ENCODE results near the gene TMEM109.

Gene TMEM109

DNA sequence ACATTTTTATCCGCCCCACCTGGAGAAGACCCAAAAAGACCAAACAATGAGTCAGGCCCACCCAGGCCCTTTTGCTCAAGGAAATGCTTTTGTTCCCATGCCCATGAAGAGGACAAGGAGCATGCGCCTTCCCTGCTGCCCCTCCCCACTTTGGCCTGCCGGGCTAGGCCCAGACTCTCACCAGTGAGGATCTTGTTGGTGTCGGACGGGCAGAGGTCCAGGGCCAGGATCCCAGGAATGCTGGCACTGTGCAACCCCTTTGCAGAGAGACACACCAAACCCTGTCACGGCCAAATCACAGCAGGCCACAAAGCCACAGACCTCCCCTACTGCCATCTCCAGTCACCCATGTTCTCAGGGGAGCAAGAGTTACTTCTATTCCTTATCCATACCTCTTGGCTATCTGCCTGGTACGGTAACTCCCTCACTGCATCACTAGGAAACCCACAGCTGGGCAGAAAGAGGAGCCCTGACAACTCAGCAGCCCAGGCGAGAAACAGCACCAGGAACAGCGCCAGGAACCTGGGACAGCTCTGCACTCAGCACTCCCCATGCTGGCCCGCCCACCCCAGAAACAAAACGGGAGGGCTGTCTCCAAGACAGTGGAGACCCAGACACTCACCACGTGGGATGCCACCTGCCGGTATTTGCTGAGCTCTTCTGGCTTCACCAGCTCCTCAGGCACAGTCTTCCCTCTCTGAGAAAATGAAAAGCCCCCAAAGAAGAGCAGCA lies 13.1 kb upstream of the TMEM109 start:
- H3K79me2 ChIP-seq (ENCODE audit: control insufficient read depth, insufficient read depth, low read length, poor library complexity): peaks cover 3% of the 10 kb centered on the region
- no peak overlapping the region for H3K4ac ChIP-seq (ENCODE audit: low read depth, low read length)
- no peak overlapping the region for H3K23ac ChIP-seq (ENCODE audit: low read length)
- no peaks in the 10 kb centered on the region for H3K9me3 ChIP-seq (ENCODE audit: insufficient read depth, low read depth, low read length)
- no peak overlapping the region for H4K91ac ChIP-seq (ENCODE audit: low read depth, low read length)
- no peak overlapping the region for H2BK5ac ChIP-seq (ENCODE audit: low read depth, low read length, poor library complexity)
- H3K4me3 ChIP-seq (ENCODE audit: low read depth, low read length): no peak overlapping the region
- WGBS (ENCODE audit: extremely low coverage, insufficient coverage, insufficient read length): no CpG with 5 or more reads among the region's 13 CpGs
- no peak overlapping the region for H2AFZ ChIP-seq (ENCODE audit: insufficient read depth, low read length, poor library complexity)
- peaks cover 2 to 4% of the 10 kb centered on the region in 2 experiments for H3K4me1 ChIP-seq (ENCODE audit: control insufficient read depth in 1 of 2, insufficient read depth in 2 of 2, low read length in 2 of 2)
- no peak overlapping the region for H3K14ac ChIP-seq (ENCODE audit: low read length)
- no peak overlapping the region for H2AK5ac ChIP-seq (ENCODE audit: low read length)
- no peak overlapping the region for H4K12ac ChIP-seq (ENCODE audit: low read depth, low read length)
- H3K27me3 ChIP-seq (ENCODE audit: insufficient read depth, low read length): no peaks in the 10 kb centered on the region
- H2BK120ac ChIP-seq (ENCODE audit: insufficient read depth, low read length, poor library complexity): no peak overlapping the region
- no peak overlapping the region for H2BK12ac ChIP-seq (ENCODE audit: low read length)
- no peak overlapping the region for H3K9ac ChIP-seq (ENCODE audit: low read length)
- no peak overlapping the region for H3K27ac ChIP-seq (ENCODE audit: low read depth, low read length)
- H3K4me2 ChIP-seq (ENCODE audit: low read length): no peak overlapping the region
- peaks cover 49 to 60% of the 10 kb centered on the region in 2 experiments for H3K36me3 ChIP-seq (ENCODE audit: control insufficient read depth in 1 of 2, insufficient read depth in 2 of 2, low read length in 2 of 2)
- no peak overlapping the region for H3K18ac ChIP-seq (ENCODE audit: low read length)
- DNase-seq: no peak
- H3K79me1 ChIP-seq (ENCODE audit: low read length): no peaks in the 10 kb centered on the region
- H4K8ac ChIP-seq (ENCODE audit: low read depth, low read length): no peak overlapping the region

DNA sequence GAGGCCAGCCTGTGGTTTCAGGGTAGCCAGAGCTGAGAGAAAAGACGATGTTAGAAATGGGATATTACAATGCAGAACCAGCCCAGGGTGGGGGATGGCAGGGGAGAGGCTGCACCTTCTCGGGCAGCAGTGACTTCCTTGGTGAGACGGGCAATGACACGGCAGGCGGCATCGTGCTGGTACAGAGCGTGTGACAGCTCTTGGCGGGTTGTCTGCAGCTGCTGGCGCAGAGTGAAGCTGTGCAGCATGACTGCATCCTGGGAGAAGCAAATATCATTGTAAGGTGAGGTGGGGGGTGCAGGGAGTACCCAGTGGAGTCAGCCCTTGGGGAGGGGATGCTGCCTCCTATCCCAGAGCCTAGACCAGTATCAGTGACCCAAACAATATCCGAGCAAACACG lies 11.3 kb upstream of the TMEM109 start:
- no peak overlapping the region for H3K9ac ChIP-seq (ENCODE audit: low read length)
- no peak overlapping the region for H2BK12ac ChIP-seq (ENCODE audit: low read length)
- H3K79me2 ChIP-seq (ENCODE audit: control insufficient read depth, insufficient read depth, low read length, poor library complexity): peaks cover 8% of the 10 kb centered on the region
- H2BK5ac ChIP-seq (ENCODE audit: low read depth, low read length, poor library complexity): no peak overlapping the region
- no peak overlapping the region for H2BK120ac ChIP-seq (ENCODE audit: insufficient read depth, low read length, poor library complexity)
- peaks cover 43 to 51% of the 10 kb centered on the region in 2 experiments for H3K36me3 ChIP-seq (ENCODE audit: control insufficient read depth in 1 of 2, insufficient read depth in 2 of 2, low read length in 2 of 2)
- WGBS (ENCODE audit: extremely low coverage, insufficient coverage, insufficient read length): no CpG with 5 or more reads among the region's 11 CpGs
- H3K4ac ChIP-seq (ENCODE audit: low read depth, low read length): no peak overlapping the region
- H3K4me2 ChIP-seq (ENCODE audit: low read length): no peak overlapping the region
- no peak for DNase-seq
- peaks cover 4% of the 10 kb centered on the region for H3K79me1 ChIP-seq (ENCODE audit: low read length)
- H3K18ac ChIP-seq (ENCODE audit: low read length): no peak overlapping the region
- H3K23ac ChIP-seq (ENCODE audit: low read length): no peak overlapping the region
- no peak overlapping the region for H2AFZ ChIP-seq (ENCODE audit: insufficient read depth, low read length, poor library complexity)
- H3K27ac ChIP-seq (ENCODE audit: low read depth, low read length): no peak overlapping the region
- H3K4me1 ChIP-seq (ENCODE audit: control insufficient read depth in 1 of 2, insufficient read depth in 2 of 2, low read length in 2 of 2): peaks cover 2 to 4% of the 10 kb centered on the region in 2 experiments
- H2AK5ac ChIP-seq (ENCODE audit: low read length): no peak overlapping the region
- no peaks in the 10 kb centered on the region for H3K9me3 ChIP-seq (ENCODE audit: insufficient read depth, low read depth, low read length)
- no peak overlapping the region for H3K4me3 ChIP-seq (ENCODE audit: low read depth, low read length)
- H3K14ac ChIP-seq (ENCODE audit: low read length): no peak overlapping the region
- H4K91ac ChIP-seq (ENCODE audit: low read depth, low read length): no peak overlapping the region
- no peak overlapping the region for H4K12ac ChIP-seq (ENCODE audit: low read depth, low read length)
- H3K27me3 ChIP-seq (ENCODE audit: insufficient read depth, low read length): no peaks in the 10 kb centered on the region
- no peak overlapping the region for H4K8ac ChIP-seq (ENCODE audit: low read depth, low read length)

DNA sequence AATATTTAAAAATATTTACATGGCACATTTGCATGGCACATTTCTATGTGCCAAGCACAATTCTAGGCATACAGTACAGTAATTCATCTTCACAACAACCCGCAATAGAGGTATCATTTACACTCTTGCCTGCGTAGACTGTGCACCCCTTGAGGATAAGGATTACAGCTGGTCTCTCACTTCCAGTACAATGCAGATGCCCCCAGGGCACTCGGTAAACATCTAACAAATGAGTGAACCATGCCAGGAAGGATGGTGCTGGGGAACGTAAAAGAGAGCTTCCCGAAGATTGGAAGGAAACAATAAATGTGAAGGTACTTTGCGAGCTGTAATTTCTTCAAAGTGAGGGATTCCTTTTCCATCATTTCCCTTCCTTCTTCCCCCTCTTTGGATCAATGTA lies 8.9 kb upstream of the TMEM109 start:
- Histone ChIP-seq H3K79me2 (ENCODE audit: control insufficient read depth, insufficient read depth, low read length, poor library complexity) (peaks cover 8% of the 10 kb centered on the region), H3K18ac (ENCODE audit: low read length) (no peak overlapping the region), H3K9ac (ENCODE audit: low read length) (no peak overlapping the region), H3K27me3 (ENCODE audit: insufficient read depth, low read length) (no peaks in the 10 kb centered on the region), H3K4me1 (ENCODE audit: control insufficient read depth in 1 of 2, insufficient read depth in 2 of 2, low read length in 2 of 2) (peaks cover 2 to 4% of the 10 kb centered on the region in 2 experiments), H2BK5ac (ENCODE audit: low read depth, low read length, poor library complexity) (no peak overlapping the region), H4K8ac (ENCODE audit: low read depth, low read length) (no peak overlapping the region), H2BK12ac (ENCODE audit: low read length) (no peak overlapping the region), H2AK5ac (ENCODE audit: low read length) (no peak overlapping the region), H3K14ac (ENCODE audit: low read length) (no peak overlapping the region), H4K91ac (ENCODE audit: low read depth, low read length) (no peak overlapping the region), H2AFZ (ENCODE audit: insufficient read depth, low read length, poor library complexity) (no peak overlapping the region), H3K4me3 (ENCODE audit: low read depth, low read length) (no peak overlapping the region), H3K36me3 (ENCODE audit: control insufficient read depth in 1 of 2, insufficient read depth in 2 of 2, low read length in 2 of 2) (peaks cover 28 to 35% of the 10 kb centered on the region in 2 experiments), H3K9me3 (ENCODE audit: insufficient read depth, low read depth, low read length) (no peaks in the 10 kb centered on the region), H3K79me1 (ENCODE audit: low read length) (peaks cover 4% of the 10 kb centered on the region), H2BK120ac (ENCODE audit: insufficient read depth, low read length, poor library complexity) (no peak overlapping the region), H3K27ac (ENCODE audit: low read depth, low read length) (no peak overlapping the region), H3K4me2 (ENCODE audit: low read length) (peak overlapping the region; percentile 87), H3K23ac (ENCODE audit: low read length) (no peak overlapping the region), H3K4ac (ENCODE audit: low read depth, low read length) (peak overlapping the region; percentile 68), H4K12ac (ENCODE audit: low read depth, low read length) (no peak overlapping the region)
- peak in 1 of 2 donors; percentile 18 for DNase-seq
- no CpG with 5 or more reads among the region's 6 CpGs for WGBS (ENCODE audit: extremely low coverage, insufficient coverage, insufficient read length)

DNA sequence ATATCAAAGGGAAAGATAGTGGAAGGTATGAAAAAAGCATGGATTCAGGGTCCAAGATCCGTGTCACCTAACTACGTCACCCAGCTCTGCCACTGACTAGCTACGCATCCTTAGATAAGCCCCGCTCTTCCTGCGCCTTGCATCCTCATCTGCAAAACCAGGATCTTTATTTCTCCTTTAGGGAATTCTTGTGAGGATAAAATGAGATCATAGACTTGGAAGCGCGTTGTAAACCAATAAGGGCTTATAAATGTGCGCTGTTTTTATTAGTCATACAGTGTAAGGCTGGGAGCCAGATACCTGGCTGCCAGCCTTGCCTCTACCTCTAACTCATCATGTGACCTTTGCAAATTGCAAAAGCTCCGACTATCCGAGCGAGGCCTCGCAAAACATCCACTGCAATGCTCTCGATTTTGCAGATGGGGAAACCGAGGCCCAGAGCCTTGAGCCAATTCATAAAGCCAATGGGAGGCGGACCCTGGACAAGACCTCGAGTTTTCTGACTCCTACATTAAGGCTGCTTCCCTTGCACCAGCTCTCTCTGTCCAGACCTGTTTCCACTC lies 8.3 kb upstream of the TMEM109 start:
- H3K9me3 ChIP-seq (ENCODE audit: insufficient read depth, low read depth, low read length): no peaks in the 10 kb centered on the region
- peak overlapping the region; percentile 86 for H3K4ac ChIP-seq (ENCODE audit: low read depth, low read length)
- H2BK5ac ChIP-seq (ENCODE audit: low read depth, low read length, poor library complexity): no peak overlapping the region
- no peaks in the 10 kb centered on the region for H3K27me3 ChIP-seq (ENCODE audit: insufficient read depth, low read length)
- no peak overlapping the region for H3K23ac ChIP-seq (ENCODE audit: low read length)
- no peak overlapping the region for H3K27ac ChIP-seq (ENCODE audit: low read depth, low read length)
- no peak overlapping the region for H2BK12ac ChIP-seq (ENCODE audit: low read length)
- H2AFZ ChIP-seq (ENCODE audit: insufficient read depth, low read length, poor library complexity): peak overlapping the region; percentile 69
- H2AK5ac ChIP-seq (ENCODE audit: low read length): peak overlapping the region; percentile 13
- H2BK120ac ChIP-seq (ENCODE audit: insufficient read depth, low read length, poor library complexity): peak overlapping the region; percentile 45
- no peak overlapping the region for H3K18ac ChIP-seq (ENCODE audit: low read length)
- H4K91ac ChIP-seq (ENCODE audit: low read depth, low read length): peak overlapping the region; percentile 79
- peaks cover 23 to 30% of the 10 kb centered on the region in 2 experiments for H3K36me3 ChIP-seq (ENCODE audit: control insufficient read depth in 1 of 2, insufficient read depth in 2 of 2, low read length in 2 of 2)
- H3K4me3 ChIP-seq (ENCODE audit: low read depth, low read length): peak overlapping the region; percentile 95
- H3K79me1 ChIP-seq (ENCODE audit: low read length): peaks cover 4% of the 10 kb centered on the region
- peak overlapping the region; percentile 87 for H3K4me2 ChIP-seq (ENCODE audit: low read length)
- peak overlapping the region; percentile 73 for H4K12ac ChIP-seq (ENCODE audit: low read depth, low read length)
- no CpG with 5 or more reads among the region's 16 CpGs for WGBS (ENCODE audit: extremely low coverage, insufficient coverage, insufficient read length)
- peak overlapping the region; percentile 91 for H3K14ac ChIP-seq (ENCODE audit: low read length)
- peaks cover 8% of the 10 kb centered on the region for H3K79me2 ChIP-seq (ENCODE audit: control insufficient read depth, insufficient read depth, low read length, poor library complexity)
- peak overlapping the region; percentile 83 for H3K9ac ChIP-seq (ENCODE audit: low read length)
- peak; percentile 12 to 45 for DNase-seq
- peak overlapping the region; percentile 81 for H4K8ac ChIP-seq (ENCODE audit: low read depth, low read length)
- peaks cover 2 to 4% of the 10 kb centered on the region in 2 experiments for H3K4me1 ChIP-seq (ENCODE audit: control insufficient read depth in 1 of 2, insufficient read depth in 2 of 2, low read length in 2 of 2)

Measured in trophoblast cell (in vitro differentiated cells and primary cell).